GM18507 (cell line): ENCODE measurements around the gene CRIM1.

Experiments used
- DNase-seq: peaks from one replicate; pipeline ENCODE4 v3.0.0; 2011; ENCODE audit warnings: low read depth; ENCODE audit not compliant: insufficient read length; ENCODE audit errors: extremely low spot score
- FAIRE-seq: peaks from 2 replicates; lab custom pipeline; 2011; peaks lifted over from hg19 to GRCh38; lab: Jason Lieb, UNC

CRIM1 gene

DNA sequence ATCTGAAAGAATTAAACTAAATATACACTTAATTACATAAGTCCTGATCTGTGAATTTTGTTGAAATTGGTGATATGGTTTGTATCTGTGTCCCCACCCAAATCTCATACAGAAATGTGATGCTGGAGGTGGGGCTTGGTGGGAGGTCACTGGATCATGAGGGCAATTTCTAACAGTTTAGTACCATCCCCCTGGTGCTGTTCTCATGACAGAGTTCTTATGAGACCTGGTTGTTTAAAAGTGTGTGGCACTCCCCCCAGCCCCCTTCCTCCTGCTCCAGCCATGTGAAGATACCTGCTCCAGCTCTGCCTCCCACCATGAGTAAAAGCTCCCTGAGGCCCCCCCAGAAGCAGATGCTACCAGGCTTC lies 223.7 kb downstream of the CRIM1 start:
- DNase-seq, result no peak
- no peak for FAIRE-seq

DNA sequence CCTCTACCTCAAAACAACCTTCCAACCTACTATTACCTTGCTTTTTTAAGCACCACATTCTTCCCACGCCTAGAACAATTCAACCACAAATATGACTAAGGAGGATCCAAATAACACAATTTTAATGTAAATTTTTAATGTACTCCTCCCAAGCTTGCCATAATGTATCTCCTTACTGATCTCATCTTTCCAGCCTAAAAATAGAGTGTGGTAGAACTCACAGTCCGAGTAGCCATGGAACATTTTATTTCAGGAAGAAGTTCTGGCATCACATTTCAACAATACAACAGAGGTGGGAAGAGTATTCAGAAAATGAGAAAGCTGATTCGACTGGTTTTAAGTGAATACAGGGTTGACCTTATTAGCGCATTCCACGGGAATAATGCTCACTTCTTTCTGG lies 227.0 kb downstream of the CRIM1 start:
- DNase-seq (no peak), FAIRE-seq (no peak)

DNA sequence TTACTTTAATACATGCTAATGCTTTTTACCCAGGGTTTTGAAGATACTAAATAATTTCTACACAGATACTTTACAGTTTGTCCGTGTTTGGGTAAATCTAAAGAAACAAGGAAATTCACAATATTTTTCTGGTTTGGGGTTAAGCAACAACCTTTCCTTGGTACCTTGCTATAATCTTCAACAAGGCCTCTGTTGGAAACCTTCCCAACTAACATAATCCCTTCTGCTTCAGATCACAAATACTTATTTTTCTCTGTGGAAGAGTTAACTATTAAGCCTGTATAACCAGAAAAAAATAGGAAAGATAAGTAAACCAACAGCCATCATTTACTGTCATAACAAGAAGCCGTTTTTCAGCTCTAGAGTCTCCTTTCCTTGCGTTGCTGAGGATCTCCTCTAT lies 227.4 kb downstream of the CRIM1 start:
- no peak for FAIRE-seq

DNA sequence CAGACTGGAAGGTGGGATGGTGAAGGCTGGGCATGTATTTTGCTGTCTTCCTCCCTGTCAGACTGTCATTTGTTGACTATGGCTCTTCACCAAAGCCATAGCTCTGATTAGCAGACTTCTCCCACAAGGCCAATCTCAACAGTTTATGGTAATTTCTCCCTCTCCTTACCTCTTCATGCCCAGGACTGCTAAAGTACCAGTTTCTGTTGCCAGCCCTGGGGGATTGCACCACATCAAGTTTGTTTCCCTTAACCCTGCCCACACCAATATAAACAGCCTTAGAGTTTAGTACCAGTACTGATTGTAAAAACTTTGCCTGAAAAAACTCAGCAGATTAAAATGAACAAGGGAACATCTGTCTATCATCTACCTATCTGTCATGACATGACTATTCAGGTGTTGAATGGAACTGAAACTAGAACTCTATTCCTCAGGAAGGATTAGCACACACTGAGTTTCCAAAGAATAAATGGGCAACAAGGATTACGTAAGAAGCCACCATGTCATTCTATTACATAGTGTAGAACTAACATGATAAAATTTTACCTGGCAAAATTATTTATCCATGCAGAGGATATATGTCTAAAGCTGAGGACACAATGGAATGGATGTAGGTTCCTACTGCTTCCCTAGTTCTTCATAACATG lies 228.7 kb downstream of the CRIM1 start:
- no peak for DNase-seq
- no peak for FAIRE-seq

More for the DNA sequence above, 227.4 kb downstream of the CRIM1 start:
- no peak for DNase-seq

DNA sequence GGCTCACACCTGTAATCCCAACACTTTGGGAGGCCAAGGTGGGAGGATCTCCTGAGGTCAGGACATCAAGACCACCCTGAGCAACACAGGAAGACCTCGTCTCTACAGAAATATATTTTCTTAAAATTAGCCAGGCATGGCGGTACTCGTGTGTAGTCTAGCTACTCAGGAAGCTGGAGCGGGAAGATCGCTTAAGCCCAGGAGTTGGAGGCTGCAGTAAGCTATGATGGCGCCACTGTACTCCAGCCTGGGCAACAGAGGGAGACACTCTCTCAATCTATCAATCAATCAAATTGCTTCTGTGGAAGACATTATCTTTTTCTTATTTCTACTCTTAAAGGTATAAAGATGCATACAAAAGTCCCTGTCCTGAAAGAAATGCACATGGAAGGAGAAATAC lies 231.1 kb downstream of the CRIM1 start:
- no peak for DNase-seq
- FAIRE-seq, result no peak

DNA sequence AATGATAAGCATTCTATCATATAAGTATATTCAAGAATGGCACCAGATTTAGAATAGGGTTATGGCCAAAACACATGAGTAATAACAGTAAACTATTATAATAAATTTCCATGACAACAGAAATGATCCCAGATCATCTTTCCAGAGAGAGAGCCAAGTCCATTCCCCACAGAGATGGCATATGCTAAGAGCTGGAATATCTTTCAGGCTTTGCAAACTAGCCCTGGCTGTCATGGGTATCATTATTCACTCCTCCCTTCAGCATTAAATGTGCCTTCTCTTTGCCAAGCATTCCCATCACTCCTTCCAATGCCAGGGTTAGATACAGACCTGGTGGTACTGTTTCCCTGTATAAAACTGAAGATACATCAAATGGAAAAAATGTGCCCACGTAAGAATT lies 231.5 kb downstream of the CRIM1 start:
- FAIRE-seq, result no peak
- DNase-seq, result no peak

DNA sequence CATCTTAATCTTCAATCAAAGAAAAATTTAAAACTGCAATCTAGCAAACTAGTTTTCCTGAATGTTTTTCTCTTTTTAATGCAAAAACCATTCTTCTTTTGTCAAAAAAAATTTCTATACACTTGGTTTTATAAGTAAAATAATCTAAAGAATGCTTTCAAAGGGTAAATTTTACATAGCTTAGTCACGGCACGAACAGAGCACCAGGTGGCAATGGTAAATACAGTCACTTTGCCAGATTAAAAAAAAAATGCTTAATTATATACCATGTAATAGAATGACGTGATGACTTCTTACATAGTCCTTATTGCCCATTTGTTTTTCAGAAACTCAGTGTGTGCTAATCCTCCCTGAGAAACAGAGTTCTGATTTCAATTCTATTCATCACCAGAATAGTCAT lies 232.0 kb downstream of the CRIM1 start:
- FAIRE-seq (no peak), DNase-seq (no peak)

DNA sequence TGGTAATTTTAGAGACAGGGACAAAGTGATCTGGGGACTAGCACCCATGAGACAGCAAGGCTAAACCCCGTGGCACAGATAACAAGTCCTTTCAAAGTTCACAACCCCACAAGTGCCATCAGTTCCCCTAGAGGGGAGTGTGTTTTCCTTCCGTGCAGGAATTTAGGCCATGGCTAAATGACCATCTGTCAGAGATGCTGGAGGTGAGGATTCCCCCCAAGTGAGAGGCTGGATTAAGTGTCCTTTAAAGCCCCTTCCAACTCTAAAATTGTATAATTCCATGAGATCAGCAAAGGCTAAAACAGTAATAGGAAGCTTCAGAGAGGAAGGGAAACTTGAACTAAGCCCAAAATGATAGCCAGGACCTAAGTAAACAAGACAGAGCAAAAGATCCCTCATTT lies 233.7 kb downstream of the CRIM1 start:
- DNase-seq, result no peak
- no peak for FAIRE-seq

DNA sequence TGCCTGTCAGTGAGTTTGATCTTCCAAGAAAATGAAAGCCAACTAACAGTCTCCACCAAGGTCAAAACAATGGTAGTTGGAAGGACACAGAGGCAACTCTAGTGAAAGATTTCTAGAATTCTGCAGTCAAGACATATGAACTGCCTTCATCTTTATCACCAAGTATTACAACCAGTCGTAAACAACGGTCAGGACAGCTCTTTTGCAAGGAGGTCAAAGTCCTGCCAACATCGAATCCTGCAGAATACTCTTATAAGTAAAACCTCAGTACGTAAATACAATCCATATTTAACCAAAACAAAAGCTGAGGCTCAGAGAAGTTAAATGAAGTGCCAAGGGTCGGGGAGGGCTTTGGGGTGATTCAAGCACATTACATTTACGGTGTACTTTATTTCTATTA lies 239.3 kb downstream of the CRIM1 start:
- DNase-seq (no peak), FAIRE-seq (no peak)

DNA sequence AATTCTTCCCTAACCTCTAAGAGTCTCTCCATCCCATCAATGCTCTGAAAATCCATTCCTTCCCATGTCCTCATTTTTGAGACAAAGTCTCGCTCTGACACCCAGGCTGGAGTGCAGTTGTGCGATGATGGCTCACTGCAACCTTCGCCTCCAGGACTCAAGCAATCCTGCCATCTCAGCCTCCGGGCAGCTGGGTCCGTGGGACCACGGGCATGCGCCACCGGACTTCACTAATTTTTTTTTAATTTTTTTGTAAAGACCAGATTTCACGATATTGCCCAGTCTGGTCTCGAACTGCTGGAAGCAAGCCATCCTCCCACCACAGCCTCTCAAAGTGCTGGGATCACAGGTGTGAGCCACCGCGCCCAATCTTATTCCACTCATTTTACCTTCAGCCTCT lies 240.8 kb downstream of the CRIM1 start:
- DNase-seq (no peak), FAIRE-seq (no peak)

DNA sequence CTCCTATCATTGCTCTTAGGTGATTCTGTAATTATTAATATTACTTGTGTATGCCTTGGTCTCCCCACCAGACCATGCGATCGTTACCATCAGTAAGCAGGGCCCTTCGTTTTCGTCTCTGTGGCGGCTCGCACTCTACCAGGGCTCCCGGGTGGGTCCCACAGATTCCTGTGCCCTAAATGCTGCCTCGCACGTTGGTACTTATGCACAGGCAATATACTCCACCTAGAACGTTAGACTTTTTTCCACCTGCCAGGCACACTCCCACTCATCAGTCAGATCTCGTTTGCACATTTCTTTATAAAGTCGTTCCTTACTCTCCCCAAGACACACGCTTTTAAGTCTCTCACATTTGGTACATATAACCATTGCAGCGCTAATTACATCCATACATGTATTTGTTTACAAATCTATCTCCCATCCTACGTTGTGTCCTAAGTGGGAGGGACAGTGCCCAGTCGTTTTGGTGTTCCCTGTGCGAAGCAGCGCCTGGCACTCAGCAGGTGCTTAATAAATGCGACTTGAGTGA lies 241.5 kb downstream of the CRIM1 start:
- DNase-seq, result no peak
- FAIRE-seq, result no peak

DNA sequence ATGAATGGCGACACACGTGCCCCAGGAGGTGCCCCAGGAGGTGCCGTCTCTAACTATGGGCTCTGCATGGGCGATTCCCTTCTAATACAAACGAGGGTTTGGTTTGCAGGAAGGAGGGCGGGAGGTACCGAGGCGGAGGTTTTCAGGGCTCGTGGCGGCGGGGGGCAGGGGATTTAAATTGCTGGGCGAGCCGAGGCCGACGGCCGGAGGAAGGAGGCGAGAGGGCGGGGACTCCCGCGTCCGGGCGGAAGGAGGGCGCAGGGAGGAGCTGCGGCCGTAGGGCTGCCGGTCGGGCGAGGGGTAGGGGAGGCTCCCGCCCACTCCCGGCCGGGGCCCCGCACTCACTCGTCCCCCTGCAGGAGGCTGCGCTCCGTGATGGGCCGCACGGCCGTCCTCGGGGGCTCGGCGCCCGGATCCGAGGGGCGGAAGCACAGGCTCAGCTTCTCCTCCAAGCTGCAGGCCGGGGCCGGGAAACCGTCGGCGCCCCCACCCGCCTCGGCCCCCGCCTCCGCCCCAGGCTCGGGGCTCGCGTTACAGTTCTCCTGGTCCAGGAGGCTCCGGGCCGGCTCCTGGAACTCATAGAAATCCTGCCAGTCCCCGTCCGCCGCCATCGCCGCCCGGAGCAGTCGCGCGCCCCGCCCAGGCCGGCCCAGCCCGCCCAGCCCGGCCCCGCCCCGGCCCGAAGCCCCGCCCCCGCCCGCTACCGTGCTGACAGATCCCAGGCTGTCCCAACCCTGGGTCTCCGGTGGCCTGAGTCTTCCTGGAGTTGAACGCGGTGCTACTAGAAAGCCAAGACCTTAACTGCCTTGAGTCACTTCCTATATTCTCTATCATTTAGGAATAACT lies 242.2 kb downstream of the CRIM1 start, which contains the start of gene FEZ2:
Gene FEZ2 (minus strand): TSS at position 637 of the 846 bp plus-strand sequence. CDS start 26 bp downstream, at position 611.
- peak; percentile 73 for FAIRE-seq
- peak; percentile 76 for DNase-seq
